ENCODE results near the gene MKNK2.

MKNK2 gene

GRCh38 chr19:2079865-2080301, 28.8 kb upstream of the MKNK2 start:
- DNase-seq = no peak

DNA sequence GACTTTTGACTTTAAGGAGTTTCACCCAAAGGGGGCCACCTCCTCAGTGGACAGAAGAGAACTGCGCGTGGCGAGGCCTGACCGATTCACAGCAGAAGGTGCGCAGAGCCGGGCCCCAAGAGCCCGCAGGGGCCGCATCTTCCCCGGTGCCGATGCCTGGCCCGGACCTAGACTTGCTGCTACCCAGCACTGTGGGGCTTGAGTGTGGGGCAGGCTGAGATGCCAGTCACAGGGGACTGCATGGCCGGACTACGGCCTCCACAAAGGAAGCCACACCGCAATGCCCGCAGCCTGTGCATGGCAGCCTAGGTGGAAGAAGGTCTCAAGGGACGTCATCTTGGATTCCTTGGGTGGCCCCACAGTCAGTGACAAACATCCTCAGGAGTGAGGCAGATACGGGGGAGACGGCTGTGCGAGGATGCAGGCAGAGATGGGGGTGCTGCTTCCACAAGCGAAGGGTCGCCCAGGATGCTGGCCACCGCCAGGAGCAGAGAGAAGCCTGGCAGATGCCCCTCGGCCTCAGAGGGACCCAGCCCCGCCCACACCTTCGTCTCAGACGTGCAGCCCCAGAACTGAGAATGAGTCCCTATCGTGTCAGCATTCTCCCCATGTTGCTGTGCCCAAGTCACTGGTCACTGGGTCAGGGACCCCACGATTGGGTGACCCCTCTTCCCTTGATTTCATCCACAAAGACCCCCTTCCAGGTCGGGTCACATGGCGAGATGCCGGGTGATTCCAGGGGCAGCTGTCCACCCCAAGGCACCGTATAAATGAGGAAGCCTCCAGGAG, 28.2 kb upstream of the MKNK2 start:
- no peak for DNase-seq

DNA sequence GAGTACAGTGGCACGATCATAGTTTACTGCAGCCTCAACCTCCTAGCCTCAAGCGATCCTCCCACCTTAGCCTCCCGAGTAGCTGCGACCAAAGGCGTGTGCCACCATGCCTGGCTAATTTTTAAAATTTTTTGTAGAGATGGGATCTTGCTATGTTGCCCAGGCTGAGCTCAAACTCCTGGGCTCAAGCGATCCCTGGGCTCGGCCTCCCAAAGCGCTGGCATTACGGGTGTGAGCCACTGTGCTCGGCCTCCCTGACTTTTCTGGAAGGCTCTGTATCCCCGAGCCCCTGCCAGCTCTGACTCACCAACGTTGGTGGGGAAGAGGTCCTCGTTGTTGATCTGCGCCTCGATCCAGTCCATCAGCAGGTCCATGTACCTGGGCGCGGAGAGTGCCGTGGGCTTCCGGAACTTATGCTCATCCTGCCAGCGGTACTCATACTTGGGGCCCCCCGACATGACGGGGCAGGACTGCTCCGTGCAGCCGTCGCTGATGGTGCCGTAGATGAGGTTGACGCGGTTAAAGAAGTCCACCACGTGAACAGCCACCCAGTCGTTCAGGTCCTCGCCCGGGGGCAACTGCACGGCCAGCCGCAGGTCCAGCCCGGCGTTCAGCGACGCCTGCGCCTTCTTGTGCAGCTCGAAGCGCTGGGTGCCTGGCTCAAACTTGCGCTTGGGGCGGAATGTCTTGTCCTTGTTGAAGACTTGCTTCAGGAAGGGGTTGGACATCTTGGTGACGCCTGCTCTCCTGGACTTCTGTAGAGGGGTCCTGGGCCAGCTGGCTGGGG, 27.0 kb upstream of the MKNK2 start:
- no peak for DNase-seq

GRCh38 chr19:2077398-2077797, 26.4 kb upstream of the MKNK2 start:
- DNase-seq = no peak

GRCh38 chr19:2076526-2076944, 25.5 kb upstream of the MKNK2 start:
- no peak for DNase-seq

DNA sequence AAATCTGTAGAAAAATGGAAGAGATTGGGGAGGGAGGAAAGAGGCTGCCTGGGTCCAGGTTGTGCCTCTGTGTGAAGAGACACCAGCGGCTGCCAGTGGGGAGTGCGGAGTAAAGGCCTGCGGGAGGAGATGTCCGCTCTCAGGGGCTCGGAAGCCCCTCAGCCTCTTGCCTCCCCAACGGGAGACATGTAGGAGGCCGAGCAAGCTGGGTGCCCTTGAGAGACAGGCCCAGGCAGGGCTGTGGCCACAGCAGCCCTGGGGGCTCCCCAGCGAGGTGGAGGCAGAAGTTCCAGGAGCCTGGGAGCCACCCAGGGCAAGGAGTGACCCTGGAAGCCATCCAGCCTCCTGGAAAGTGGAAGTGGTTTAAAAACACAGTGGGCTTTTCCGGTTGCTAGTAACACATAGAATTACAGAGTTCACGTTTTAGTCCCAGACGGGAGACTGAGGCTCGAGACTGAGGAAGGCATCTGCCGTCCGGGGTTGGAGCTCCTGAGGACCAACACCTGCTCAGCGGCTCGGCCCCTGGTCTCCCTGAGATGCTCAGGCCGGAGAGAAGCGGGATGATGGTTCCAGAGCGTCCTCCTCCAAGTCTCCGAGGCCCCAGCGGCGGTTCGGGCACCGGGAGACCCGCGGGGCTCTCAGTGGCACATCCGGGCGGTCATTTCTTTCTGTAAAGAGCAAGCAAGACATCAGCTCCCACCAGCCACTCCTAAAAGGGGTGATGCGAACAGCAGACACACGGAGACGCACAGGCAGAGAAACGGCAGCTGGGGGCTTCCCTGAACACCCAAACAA, 21.9 kb upstream of the MKNK2 start:
- DNase-seq = no peak

- no peak for DNase-seq
Measured at GRCh38 chr19:2070986-2071673, 20.1 kb upstream of the MKNK2 start.

GRCh38 chr19:2070436-2070827, 19.4 kb upstream of the MKNK2 start:
- DNase-seq = no peak

GRCh38 chr19:2064788-2065524, 13.9 kb upstream of the MKNK2 start:
- DNase-seq = no peak

DNA sequence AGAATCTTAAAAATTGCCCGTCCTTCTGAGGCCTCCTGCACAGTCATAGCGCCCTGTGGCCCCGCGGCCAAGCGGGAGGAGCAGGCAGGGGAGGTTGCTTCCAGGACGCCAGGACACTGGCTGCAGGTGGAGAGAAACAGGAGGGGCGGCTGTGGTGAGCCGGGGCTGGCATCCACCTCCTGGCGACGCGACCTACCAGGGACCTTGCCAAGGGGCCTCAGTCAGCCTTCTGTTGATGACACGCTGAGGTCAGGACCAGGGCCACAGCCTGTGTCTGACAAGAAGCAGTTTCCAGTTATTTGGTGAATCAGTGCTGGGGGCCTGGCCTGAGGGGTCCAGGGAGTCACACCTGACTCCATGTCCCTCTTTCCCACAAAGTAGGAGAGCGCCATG, 13.3 kb upstream of the MKNK2 start:
- no peak for DNase-seq

DNA sequence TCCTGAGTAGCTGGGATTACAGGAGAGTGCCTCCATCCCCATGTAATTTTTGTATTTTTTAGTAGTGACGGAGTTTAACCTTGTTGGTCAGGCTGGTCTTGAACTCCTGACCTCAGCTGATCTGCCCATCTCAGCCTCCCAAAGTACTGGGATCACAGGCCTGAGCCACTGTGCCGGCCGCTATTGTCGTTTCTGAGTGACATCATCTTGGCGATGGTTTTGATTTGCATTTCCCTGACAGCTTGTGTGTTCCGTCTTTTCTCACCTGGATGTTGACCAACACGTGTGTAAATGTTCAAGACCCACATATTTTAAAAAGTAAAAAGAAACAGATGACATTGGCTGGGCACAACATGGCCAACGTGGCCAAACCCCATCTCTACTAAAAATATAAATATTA, 12.8 kb upstream of the MKNK2 start:
- no peak for DNase-seq

DNA sequence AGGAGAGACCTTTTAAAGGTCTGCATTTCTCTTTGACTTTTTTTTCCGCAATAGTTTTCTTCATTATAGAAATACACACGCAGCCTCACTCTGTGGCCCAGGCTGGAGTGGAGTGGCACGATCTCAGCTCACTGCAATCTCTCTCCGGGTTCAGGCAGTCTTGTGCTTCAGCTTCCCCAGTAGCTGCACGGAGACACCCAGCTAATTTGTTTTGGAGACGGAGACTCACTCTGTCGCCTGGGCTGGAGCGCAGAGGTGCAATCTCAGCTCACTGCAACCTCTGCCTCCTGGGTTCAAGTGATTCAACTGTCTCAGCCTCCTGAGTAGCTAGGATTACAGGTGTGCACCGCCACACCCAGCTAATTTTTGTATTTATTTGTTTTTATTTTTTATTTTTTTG, 11.7 kb upstream of the MKNK2 start:
- DNase-seq = no peak

DNA sequence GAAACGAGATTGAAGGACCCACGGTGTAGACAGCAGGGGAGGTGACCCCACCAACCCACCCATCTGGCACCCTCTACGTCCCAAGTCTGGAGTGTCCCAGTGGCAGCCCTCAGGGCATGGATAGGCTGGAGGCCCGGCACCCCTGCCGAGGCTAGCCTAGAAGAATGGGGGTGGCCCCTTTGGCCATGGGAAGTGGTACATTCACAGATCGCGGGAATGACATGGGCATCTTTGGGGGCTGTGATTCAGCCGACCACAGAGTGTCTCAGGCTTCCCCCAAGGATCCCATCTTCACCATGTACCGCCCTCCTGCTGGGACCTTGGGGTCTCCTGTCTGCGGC, 11.3 kb upstream of the MKNK2 start:
- DNase-seq = no peak

GRCh38 chr19:2061495-2062388, 10.7 kb upstream of the MKNK2 start:
- DNase-seq = peak; percentile 99 to 100 (median 99)

DNA sequence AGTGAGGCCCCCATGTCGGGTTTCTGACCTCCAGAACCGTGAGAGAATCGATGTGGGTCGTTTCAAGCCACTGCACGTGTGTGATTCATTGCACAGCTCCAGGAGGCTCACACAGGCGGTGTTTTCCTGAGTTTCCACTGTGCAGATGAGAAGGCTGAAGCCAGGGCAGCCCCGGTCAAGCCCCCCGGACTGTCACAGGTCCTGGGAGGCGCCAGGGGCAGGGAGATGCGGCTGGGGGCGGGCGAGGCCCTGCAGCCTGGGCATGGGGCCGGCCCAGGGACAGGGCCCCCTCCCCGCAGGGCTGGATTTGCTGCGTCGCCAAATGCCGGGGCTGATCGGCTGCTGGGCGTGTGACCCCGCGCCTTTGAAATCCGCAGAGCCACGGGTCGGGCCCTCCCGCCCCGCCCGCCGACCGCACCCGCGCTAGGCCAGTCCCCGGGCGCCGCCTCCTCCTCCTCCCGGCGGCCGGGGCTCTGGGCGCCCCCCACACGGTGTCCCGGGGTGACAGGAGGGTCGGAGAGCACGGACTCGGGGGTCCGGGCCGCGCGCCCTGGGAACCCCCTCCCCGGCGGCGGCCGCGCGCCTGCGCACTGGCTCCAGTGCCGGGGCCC, 9.9 kb upstream of the MKNK2 start:
- no peak for DNase-seq

DNA sequence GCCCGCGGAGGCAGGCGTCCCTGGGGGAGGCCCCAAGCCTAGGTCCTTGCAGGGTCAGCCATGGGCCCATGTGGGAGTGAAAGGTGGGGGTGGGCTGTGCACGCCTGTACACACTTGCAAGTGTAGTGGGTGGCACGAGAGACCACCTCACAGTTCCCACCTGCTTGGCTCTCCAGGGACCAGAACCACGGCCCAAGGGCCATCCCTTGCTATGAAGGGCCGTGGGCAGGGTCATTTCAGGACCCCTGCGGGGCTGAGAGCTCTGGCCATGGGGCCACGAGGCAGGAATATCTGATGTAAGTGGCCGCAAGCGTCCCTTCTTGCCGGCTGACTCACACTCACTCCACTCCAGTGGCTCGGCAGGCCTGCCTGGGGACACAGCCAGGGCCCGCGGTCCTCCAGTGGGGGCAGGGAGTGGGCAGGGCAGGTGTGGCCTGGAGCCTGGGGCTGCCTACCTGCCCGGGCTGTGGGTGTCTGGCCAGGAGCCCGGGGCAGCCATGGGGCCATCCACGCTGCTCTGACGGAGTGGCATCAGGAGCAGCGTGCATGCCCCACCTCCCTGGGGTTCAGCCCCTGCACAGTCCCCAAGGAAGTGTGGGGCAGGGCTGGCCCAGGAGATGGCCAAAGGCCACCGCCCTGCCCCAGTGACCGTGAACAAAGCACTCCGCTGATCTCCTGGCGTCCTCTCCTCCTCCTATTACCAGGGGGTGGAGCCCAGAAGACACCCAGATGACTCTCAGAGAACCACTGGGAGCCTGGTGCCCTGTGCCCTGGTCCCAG, 8.6 kb upstream of the MKNK2 start:
- DNase-seq = no peak

DNA sequence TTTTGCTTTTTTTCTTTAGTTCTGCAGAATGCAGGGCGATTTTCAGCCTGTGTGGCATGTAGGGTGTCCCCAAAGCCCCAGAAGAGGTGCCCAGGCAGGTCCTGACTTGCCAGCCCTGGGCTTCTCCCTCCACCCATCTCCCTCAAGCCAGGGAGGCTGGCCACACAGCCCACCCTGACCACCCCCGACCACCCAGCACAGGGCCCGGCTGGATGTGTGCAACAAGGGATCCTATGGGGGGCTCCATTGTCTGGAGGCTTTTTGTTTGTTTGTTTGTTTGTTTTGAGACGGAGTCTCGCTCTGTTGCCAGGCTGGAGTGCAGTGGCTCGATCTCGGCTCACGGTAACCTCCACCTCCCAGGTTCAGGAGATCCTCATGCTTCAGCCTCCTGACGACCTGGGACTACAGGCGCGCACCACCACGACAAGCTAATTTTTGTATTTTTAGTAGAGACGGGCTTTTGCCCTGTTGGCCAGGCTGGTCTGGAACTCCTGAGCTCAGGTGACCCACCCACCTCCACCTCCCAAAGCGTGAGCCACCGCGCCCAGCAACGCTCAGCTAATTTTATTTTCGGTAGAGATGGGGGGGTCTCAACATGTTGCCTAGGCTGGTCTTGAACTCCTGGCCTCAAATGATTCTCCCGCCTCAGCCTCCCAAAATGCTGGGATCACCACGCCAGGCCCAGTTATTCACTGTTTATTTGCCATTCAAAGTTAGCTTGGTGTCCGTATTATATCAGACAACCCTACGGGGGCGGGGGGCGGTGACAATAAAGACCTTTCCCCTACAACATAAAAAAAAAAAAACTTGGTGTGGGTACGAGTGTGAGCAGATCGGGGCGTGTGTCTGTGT, 7.8 kb upstream of the MKNK2 start:
- no peak for DNase-seq
